Right cardiac atrium (tissue), 5 donors: ENCODE measurements around the gene ERAS. TPM values are rescaled to one million over a fixed set of nuclear protein-coding genes. Genes with fewer than 3 reads are reported as not detected.

Experiments
- ATAC-seq, 2 donors: fragments of 200-7000 bp; cut with Tn5 transposase; one replicate each; pipeline versions ENCODE4 v1.8.0 to v1.9.1; 2020; ENCODE audit warnings: moderate library complexity in 2 of 2, mild to moderate bottlenecking in 1 of 2
- DNase-seq, 3 donors: peaks; one replicate each; pipeline ENCODE4 v3.0.0-alpha.2; 2020
- H3K27ac ChIP-seq: one replicate; pipeline ENCODE4 v1.5.1; 2013; ENCODE audit warnings: mild to moderate bottlenecking, low read length, control low read depth, moderate library complexity
- H3K27me3 ChIP-seq: one replicate; pipeline ENCODE4 v1.6.1; 2013; ENCODE audit not compliant: control insufficient read depth, insufficient read depth
- H3K4me1 ChIP-seq: one replicate; pipeline ENCODE4 v1.6.1; 2013; ENCODE audit warnings: low read length; ENCODE audit not compliant: control insufficient read depth, insufficient read depth
- H3K4me3 ChIP-seq: one replicate; pipeline ENCODE4 v1.5.1; 2013; ENCODE audit warnings: low read length, control low read depth
- H3K9me3 ChIP-seq: one replicate; pipeline ENCODE4 v1.6.1; 2013; ENCODE audit warnings: low read length; ENCODE audit not compliant: control insufficient read depth
- WGBS: extraction: QIAGEN DNeasy Blood & Tissue Kit; methylation state at CpG from one replicate; pipeline ENCODE4 v1.1.7; 2013; 5-methylcytosine and 5-hydroxymethylcytosine counted together
- intact Hi-C, 4 donors: fragments of 100-400 bp; cut with DNase I; formaldehyde crosslinking; loops; one replicate each; pipeline versions ENCODE4 v1.11.0 to v1.14.0; 2022 to 2023
- polyA plus RNA-seq: library from polyadenylated mRNA; stranded (reverse); fragments of 200-250 nt; gene quantifications from one replicate; pipeline ENCODE4 v1.2.3, GENCODE V29; 2013
- total RNA-seq, 4 donors: library from RNA; stranded (reverse); fragmentation: NEBNext Ultra II Directional; extraction: Animal tissue kit (Norgen Biotek cat#: 25700); gene quantifications; one replicate each; pipeline ENCODE4 v1.2.1, GENCODE V29; 2021
- donor health status: healthy with polysubstance abuse.
- donor health status: DM: no; HTN: yes; CAD: no.
- donor health status: DM: no; HTN: no; CAD: no.
- donor health status: DM: no; HTN: yes; CAD: no; lungs with severe emphysema.
- donor health status: DM: yes; HTN: yes; CAD: no.

Gene ERAS
- total and polyA plus RNA-seq, 5 donors, result not detected

DNA sequence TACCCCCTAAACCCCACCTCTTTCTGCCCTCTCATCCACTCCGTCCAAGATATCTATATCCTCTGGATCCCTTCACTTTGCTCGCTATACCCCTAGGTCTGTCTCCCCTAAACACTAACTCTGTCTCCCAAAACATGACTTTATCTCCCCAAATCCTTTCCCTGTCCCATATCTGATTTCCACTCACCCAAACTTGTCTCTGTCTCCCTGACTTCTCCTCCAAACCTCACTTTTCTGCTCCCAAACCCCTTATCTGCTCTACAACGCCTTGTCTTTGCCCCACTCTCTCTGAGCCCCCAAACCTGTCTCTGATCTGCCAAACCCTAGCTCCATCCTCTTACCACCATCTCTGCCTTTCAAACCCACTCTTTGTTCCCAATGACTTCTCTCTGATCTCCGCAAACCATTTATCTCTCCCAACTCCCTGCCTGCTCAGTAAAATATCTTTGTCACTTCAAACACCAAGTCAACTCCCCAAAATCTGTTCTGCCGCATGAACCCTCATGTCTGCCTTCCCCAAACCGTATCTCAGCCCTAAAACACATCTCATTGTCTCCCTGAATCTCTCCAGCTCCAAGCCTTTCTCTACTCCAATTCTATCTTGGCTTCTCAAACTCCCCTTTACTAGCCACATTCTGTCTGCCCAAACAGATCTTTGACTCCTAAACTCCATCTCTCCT is 39.3 kb upstream of the ERAS start:
- Histone ChIP-seq H3K27ac (no peak overlapping the region), H3K9me3 (no peaks in the 10 kb centered on the region), H3K4me3 (no peak overlapping the region), H3K4me1 (no peaks in the 10 kb centered on the region), H3K27me3 (no peaks in the 10 kb centered on the region)
- WGBS, result 59% methylated on average over 6 of the region's 6 CpGs
- no peak for ATAC-seq
- intact Hi-C loops, result no loop called here
- DNase-seq, result no peak

DNA sequence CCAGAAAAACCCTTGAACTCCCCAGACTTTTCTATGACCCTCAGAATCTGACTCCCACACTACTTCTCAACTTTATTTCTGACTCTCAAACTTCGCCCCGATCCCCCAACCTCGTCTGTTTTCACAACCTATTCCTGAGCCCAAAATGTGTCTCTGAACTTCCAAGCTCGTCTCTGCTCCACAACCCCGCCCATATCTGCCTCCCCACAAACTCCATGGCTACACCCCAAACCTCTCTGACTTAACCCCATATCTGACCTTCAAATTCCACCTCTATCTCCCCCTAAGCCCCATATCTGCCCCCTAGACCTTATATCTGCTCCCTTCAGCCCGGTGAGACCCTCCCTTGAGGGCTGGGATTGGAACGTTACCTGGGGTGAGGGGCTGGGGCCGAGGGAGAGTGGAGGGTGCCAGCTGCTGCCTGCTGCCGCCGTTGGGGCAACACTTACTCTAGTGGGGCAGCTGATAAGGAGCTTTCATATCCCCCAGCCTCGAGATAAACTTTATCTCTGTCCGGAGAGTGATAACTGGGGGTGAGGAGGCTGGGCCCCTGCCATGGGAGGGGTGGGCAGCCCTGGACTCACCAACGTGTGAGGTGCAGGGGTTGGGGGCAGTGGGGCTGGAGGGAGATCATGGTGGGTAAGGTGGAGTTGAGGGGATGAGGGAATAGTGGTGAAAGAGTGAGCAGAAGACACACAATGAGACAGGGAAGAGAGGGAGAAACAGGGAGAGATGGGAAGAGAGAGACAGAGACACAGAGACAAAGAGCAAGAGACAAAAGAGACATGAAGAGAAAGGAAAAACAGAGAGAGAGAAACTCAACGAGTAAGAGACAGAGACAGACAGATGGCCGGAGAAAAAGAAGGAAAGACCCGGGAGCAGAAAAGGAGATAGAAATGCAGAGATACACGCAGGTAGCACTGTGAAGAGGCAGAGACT is 38.5 kb upstream of the ERAS start:
- DNase-seq (no peak), ATAC-seq (no peak)
- H3K27me3 ChIP-seq, result no peaks in the 10 kb centered on the region
- H3K4me1 ChIP-seq, result no peaks in the 10 kb centered on the region
- H3K27ac ChIP-seq, result no peak overlapping the region
- whole genome bisulfite sequencing, result 35% methylated on average over 17 of the region's 17 CpGs
- intact Hi-C loops, result no loop called here
- no peak overlapping the region for H3K4me3 ChIP-seq
- no peaks in the 10 kb centered on the region for H3K9me3 ChIP-seq

DNA sequence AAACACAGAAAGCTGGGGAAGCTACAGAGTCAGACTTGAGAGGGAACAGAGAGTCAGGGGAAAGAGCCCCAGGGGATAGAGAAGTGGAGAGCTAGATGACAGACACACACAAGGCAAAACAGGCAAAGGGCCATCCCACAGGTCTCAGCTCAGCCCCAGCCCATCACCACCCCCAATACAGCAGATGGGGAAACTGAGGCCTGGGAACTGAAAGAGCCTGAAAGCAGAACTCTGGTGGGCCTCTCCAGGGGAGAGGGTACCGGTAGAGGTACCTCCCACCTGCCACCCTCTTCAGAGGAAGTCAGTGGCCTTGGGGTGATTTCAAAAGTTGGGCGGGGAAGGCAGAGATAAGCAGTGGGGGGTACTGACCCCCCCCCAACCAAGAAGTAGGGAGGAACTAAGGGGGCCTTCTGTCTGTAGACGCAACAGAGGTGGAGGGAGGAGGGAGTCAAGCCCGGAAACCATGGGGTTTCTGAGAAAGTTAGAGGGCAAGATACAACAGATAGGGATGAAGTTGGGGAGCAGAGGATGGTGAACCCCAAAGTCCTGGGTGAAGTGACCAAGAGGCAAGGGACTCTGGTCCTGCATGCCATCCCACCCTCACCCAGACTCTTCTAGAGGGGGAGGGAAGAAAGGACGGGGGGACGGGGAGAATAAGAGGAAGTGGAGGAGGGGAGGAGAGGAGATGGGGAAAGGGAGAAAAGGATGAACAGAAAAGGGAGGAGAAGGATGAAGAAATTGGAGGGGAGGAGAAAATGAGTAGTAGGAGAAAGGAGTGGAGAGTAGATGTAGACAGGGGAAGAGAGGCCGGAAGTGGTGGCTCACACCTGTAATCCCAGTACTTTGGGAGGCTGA is 36.7 kb upstream of the ERAS start:
- whole genome bisulfite sequencing, result 59% methylated on average over 7 of the region's 7 CpGs
- ATAC-seq (no peak), DNase-seq (no peak)
- H3K27ac ChIP-seq, result no peak overlapping the region
- H3K27me3 ChIP-seq, result no peaks in the 10 kb centered on the region
- no peaks in the 10 kb centered on the region for H3K4me1 ChIP-seq
- intact Hi-C loops, result loop anchor here in 1 of 4 donors (10.0 kb wide), 1 partner anchor 45 kb away; no protein-coding TSS in a partner anchor
- H3K9me3 ChIP-seq, result no peaks in the 10 kb centered on the region
- H3K4me3 ChIP-seq, result no peak overlapping the region

DNA sequence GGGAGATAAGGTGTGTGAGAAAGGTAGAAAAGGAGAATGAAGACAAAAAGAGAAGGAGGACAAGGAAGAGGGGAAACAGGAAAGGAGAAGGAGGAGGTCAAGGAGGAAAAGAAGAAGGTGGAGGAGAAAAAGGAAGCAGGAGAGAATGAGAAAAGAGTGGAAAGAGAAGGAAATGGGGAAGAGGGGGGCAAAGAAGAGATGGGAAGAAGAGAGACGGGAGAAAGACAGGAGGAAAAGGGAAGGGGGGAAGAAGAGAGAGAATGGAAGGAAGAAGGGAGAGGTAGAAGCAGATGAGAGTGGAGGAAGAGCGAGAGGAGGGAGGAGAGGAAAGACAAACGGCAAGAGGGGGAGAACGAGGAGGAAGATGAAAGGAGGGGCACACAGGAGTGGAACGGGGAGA is 35.8 kb upstream of the ERAS start:
- H3K9me3 ChIP-seq, result no peaks in the 10 kb centered on the region
- 62% methylated on average over 5 of the region's 5 CpGs for WGBS
- ATAC-seq (no peak), DNase-seq (no peak)
- H3K4me1 ChIP-seq, result no peaks in the 10 kb centered on the region
- intact Hi-C loops, result loop anchor here in 1 of 4 donors (10.0 kb wide), 1 partner anchor 46 kb away; no protein-coding TSS in a partner anchor
- H3K27ac ChIP-seq, result no peak overlapping the region
- H3K27me3 ChIP-seq, result no peaks in the 10 kb centered on the region
- H3K4me3 ChIP-seq, result no peak overlapping the region

DNA sequence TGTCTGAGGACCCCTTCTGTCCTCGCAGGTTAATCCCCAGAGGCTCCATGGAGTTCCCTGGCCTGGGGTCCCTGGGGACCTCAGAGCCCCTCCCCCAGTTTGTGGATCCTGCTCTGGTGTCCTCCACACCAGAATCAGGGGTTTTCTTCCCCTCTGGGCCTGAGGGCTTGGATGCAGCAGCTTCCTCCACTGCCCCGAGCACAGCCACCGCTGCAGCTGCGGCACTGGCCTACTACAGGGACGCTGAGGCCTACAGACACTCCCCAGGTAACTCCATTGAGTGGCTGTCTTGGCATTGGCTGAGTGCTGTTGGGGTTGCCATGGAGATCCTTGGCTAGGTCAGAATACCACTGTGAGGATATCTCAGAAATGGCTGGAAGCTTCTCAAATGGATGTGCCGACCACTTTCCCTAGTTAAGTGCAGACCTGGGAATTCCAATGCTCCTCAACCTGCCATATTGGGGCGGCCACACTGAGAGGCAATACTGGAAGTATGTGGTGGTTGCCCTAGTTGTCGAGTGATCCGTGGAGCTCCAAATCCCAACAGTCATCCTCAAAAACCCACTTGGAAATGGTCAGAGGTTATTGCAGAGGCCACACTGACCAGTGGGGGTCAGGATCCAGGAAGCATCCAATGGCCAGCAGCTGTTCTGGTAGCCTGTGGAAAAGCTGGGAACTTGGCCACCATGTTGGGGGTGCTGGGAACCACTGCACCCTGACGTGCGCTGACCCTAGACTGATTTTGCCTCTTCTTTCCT is 35.1 kb upstream of the ERAS start:
- 83% methylated on average over 11 of the region's 11 CpGs for WGBS
- Histone ChIP-seq H3K9me3 (no peaks in the 10 kb centered on the region), H3K27me3 (no peaks in the 10 kb centered on the region), H3K4me1 (no peaks in the 10 kb centered on the region), H3K4me3 (no peak overlapping the region), H3K27ac (no peak overlapping the region)
- ATAC-seq (no peak), DNase-seq (no peak)
- intact Hi-C loops, result loop anchor here in 1 of 4 donors (10.0 kb wide), 1 partner anchor 46 kb away; no protein-coding TSS in a partner anchor

DNA sequence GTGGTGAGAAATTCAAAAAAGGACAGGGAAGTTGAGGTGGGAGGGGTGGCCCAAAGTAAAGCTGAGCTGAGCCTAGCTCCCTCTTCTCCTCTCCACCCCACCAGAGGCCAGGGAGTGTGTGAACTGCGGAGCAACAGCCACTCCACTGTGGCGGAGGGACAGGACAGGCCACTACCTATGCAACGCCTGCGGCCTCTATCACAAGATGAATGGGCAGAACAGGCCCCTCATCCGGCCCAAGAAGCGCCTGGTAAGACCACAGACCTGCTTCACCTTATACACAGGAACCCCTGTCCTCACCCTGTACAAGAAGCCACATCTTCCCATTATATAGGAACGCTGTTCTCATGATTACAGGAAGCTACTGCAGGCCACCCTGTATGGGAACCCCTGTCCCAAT is 34.1 kb upstream of the ERAS start:
- intact Hi-C loops, result loop anchor here in 1 of 4 donors (10.0 kb wide), 1 partner anchor 47 kb away; no protein-coding TSS in a partner anchor
- H3K27me3 ChIP-seq, result no peaks in the 10 kb centered on the region
- ATAC-seq (no peak), DNase-seq (no peak)
- WGBS, result 92% methylated on average over 7 of the region's 7 CpGs
- H3K9me3 ChIP-seq, result no peaks in the 10 kb centered on the region
- H3K4me3 ChIP-seq, result no peak overlapping the region
- H3K4me1 ChIP-seq, result no peaks in the 10 kb centered on the region
- H3K27ac ChIP-seq, result no peak overlapping the region

DNA sequence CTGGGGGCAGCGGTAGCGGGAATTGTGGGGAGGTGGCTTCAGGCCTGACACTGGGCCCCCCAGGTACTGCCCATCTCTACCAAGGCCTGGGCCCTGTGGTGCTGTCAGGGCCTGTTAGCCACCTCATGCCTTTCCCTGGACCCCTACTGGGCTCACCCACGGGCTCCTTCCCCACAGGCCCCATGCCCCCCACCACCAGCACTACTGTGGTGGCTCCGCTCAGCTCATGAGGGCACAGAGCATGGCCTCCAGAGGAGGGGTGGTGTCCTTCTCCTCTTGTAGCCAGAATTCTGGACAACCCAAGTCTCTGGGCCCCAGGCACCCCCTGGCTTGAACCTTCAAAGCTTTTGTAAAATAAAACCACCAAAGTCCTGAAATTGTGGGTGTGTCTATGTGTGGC is 32.4 kb upstream of the ERAS start:
- no peak for ATAC-seq
- Histone ChIP-seq H3K4me1 (no peaks in the 10 kb centered on the region), H3K27ac (no peak overlapping the region), H3K9me3 (no peaks in the 10 kb centered on the region), H3K4me3 (no peak overlapping the region), H3K27me3 (no peaks in the 10 kb centered on the region)
- intact Hi-C loops, result loop anchor here in 1 of 4 donors (10.0 kb wide), 1 partner anchor 49 kb away; no protein-coding TSS in a partner anchor
- 71% methylated on average over 4 of the region's 4 CpGs for WGBS
- DNase-seq, result no peak

DNA sequence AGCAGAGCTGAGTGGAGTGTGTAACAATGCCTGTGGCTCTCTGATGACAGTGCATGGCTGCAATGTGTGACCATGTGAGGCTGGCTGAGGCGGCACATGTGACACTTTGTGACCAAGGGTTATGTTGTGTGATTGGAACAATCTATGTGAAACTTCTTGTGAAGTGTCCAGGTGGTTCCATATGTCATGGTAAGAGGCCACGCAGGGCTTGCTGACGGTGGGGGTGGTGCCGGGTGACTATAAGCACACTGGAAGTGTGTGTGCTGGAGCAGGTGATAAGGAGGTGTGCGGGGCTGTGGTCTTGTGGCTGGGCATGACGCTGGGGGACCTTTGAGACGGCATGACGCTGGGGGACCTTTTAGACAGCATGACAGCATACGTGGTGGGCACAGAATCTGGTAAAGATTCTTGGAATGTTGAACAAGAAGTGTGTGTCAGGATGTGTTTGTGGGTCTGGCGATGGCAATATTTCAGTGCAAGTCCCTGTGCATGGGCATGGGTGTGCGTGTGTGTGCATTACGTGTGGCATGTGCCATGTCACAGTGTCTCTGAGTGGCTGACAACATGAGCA is 31.9 kb upstream of the ERAS start:
- no peaks in the 10 kb centered on the region for H3K27me3 ChIP-seq
- ATAC-seq (no peak), DNase-seq (no peak)
- H3K9me3 ChIP-seq, result no peaks in the 10 kb centered on the region
- no peak overlapping the region for H3K27ac ChIP-seq
- intact Hi-C loops, result loop anchor here in 1 of 4 donors (10.0 kb wide), 1 partner anchor 50 kb away; no protein-coding TSS in a partner anchor
- H3K4me3 ChIP-seq, result no peak overlapping the region
- 66% methylated on average over 12 of the region's 12 CpGs for WGBS
- H3K4me1 ChIP-seq, result no peaks in the 10 kb centered on the region

DNA sequence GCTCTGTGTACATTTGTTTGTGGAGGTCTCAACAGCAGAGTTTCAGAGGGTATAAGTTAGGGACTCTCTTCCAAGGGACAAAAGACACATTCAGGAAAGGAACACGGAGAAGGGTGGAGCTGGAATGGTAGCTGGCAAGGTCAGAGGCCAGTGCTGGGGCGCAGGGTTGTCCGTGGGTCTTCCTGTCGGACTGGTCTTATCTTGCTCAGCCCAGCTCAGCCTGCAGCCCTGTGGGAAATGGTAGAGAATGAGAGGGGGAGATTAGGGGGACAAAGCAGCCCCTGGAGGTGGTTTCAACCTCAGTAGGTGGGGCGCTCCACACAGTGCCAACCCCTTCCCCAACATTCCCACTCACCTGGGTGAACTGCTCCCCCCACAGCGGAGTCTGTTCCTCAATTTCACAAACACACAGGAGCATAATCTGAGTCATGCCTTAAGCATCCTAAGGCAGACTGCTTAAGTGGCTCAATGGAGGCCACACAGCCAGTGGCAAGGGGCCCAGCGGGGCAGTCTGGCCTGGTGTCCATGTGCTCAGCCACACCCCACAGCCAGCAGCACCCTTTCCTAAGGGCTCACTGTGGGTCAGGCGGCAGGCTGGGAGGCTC is 31.3 kb upstream of the ERAS start:
- no peaks in the 10 kb centered on the region for H3K9me3 ChIP-seq
- DNase-seq, result no peak
- no peaks in the 10 kb centered on the region for H3K27me3 ChIP-seq
- WGBS, result 59% methylated on average over 8 of the region's 8 CpGs
- H3K4me3 ChIP-seq, result no peak overlapping the region
- H3K27ac ChIP-seq, result no peak overlapping the region
- ATAC-seq, result no peak
- intact Hi-C loops, result loop anchor here in 1 of 4 donors (10.0 kb wide), 1 partner anchor 50 kb away; no protein-coding TSS in a partner anchor
- H3K4me1 ChIP-seq, result no peaks in the 10 kb centered on the region
